Measurements from ENCODE around the gene ETF1.

DNA sequence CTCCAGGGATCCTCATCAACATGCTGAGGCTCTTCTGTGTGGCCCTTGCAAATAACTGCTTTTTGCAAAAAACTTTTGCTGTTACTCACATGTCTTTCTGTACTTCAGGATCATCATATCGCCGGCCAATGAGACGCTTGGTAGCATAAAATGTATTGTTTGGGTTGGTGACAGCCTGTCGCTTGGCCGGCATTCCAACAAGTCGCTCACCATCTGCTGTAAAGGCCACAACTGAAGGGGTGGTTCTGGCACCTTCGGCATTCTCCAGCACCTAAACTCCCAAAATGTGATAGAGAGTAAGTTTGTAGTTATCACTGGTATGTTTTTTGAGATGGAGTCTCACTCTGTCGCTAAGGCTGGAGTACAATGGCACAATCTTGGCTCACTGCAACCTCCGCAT is 27.8 kb upstream of the ETF1 start:
- TF ChIP-seq, protein P1, sequence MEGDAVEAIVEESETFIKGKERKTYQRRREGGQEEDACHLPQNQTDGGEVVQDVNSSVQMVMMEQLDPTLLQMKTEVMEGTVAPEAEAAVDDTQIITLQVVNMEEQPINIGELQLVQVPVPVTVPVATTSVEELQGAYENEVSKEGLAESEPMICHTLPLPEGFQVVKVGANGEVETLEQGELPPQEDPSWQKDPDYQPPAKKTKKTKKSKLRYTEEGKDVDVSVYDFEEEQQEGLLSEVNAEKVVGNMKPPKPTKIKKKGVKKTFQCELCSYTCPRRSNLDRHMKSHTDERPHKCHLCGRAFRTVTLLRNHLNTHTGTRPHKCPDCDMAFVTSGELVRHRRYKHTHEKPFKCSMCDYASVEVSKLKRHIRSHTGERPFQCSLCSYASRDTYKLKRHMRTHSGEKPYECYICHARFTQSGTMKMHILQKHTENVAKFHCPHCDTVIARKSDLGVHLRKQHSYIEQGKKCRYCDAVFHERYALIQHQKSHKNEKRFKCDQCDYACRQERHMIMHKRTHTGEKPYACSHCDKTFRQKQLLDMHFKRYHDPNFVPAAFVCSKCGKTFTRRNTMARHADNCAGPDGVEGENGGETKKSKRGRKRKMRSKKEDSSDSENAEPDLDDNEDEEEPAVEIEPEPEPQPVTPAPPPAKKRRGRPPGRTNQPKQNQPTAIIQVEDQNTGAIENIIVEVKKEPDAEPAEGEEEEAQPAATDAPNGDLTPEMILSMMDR (conservative IDR thresholded peaks at IDR 0.05; ENCODE audit: low read depth, low read length), result no peak
- TF ChIP-seq EZH2 (IDR thresholded peaks at IDR 0.05; ENCODE audit: low read length, unreplicated experiment) (no peak), EZH2phosphoT487 (IDR thresholded peaks at IDR 0.05; ENCODE audit: borderline replicate concordance, low read length) (no peak)

All from PC-3 (cell line).